Stomach (tissue), 4 donors: ENCODE measurements around the gene GLI1.

ENCODE experiments used
- CTCF ChIP-seq, 7 experiments: fragments of 450-650 bp in 4 of 7; fragments of 200-600 bp in 3 of 7; sonication (generic) in 3 of 7; IDR thresholded peaks; one replicate each; pipeline ENCODE4 v1.5.1; 2016 to 2019; ENCODE audit warnings: antibody characterized with exemption in 7 of 7, control low read depth in 2 of 7, mild to moderate bottlenecking in 1 of 7
- POLR2A ChIP-seq, 4 donors: fragments of 450-650 bp; IDR thresholded peaks; one replicate each; pipeline ENCODE4 v1.6.1; 2016; ENCODE audit warnings: antibody characterized with exemption in 4 of 4, control low read depth in 2 of 4, mild to moderate bottlenecking in 1 of 4, moderate library complexity in 1 of 4
- POLR2AphosphoS5 ChIP-seq, 3 donors: sonication (generic); formaldehyde crosslinking; IDR thresholded peaks; one replicate each; pipeline ENCODE4 v1.6.1; 2016; ENCODE audit warnings: antibody characterized with exemption in 3 of 3

GRCh38 chr12:57472391-57472790, 12.8 kb downstream of the GLI1 start:
- no peak for TF ChIP-seq CTCF (IDR thresholded peaks at IDR 0.05)
- no peak for TF ChIP-seq POLR2A (IDR thresholded peaks at IDR 0.05)
- TF ChIP-seq POLR2AphosphoS5 (IDR thresholded peaks at IDR 0.05): no peak
